ENCODE data around the gene RBM12. TPM values are rescaled to one million over a fixed set of nuclear protein-coding genes. Genes with fewer than 3 reads are reported as not detected.

Gene RBM12
- total RNA-seq, 1 donor from 2014 or later = 59.0 TPM

GRCh38 chr20:35653893-35654292 lies 10.8 kb downstream of the RBM12 start:
- no peak for DNase-seq (ENCODE audit: low read depth)

GRCh38 chr20:35653430-35653734 lies 11.3 kb downstream of the RBM12 start:
- no peak for DNase-seq (ENCODE audit: low read depth)

- DNase-seq (ENCODE audit: low read depth) = no peak
These were observed 11.9 kb downstream of the RBM12 start for GRCh38 chr20:35652641-35653429.

GRCh38 chr20:35651958-35652357 lies 12.7 kb downstream of the RBM12 start:
- no peak for DNase-seq (ENCODE audit: low read depth)

GRCh38 chr20:35650632-35651031 lies 14.1 kb downstream of the RBM12 start:
- DNase-seq (ENCODE audit: low read depth) = no peak

GRCh38 chr20:35648836-35649235 lies 15.9 kb downstream of the RBM12 start:
- no peak for DNase-seq (ENCODE audit: low read depth)

- DNase-seq (ENCODE audit: low read depth) = no peak
These were observed 19.9 kb downstream of the RBM12 start for GRCh38 chr20:35644806-35645205.

GRCh38 chr20:35643045-35643444 lies 21.7 kb downstream of the RBM12 start:
- DNase-seq (ENCODE audit: low read depth) = no peak

GRCh38 chr20:35641743-35642142 lies 23.0 kb downstream of the RBM12 start:
- DNase-seq (ENCODE audit: low read depth) = no peak

- no peak for DNase-seq (ENCODE audit: low read depth)
These were observed 24.0 kb downstream of the RBM12 start for GRCh38 chr20:35640724-35641123.

- no peak for DNase-seq (ENCODE audit: low read depth)
These were observed 25.9 kb downstream of the RBM12 start for GRCh38 chr20:35638751-35639150.

- DNase-seq (ENCODE audit: low read depth) = no peak
These were observed 27.4 kb downstream of the RBM12 start for GRCh38 chr20:35637276-35637675.

GRCh38 chr20:35636095-35636494 lies 28.6 kb downstream of the RBM12 start:
- DNase-seq (ENCODE audit: low read depth) = no peak

GRCh38 chr20:35635652-35636051 lies 29.0 kb downstream of the RBM12 start:
- DNase-seq (ENCODE audit: low read depth) = no peak

- DNase-seq (ENCODE audit: low read depth) = no peak
These were observed 32.1 kb downstream of the RBM12 start for GRCh38 chr20:35632539-35633115.

- no peak for DNase-seq (ENCODE audit: low read depth)
These were observed 34.1 kb downstream of the RBM12 start for GRCh38 chr20:35630636-35631035.

GRCh38 chr20:35629427-35630145 lies 35.1 kb downstream of the RBM12 start:
- no peak for DNase-seq (ENCODE audit: low read depth)

- no peak for DNase-seq (ENCODE audit: low read depth)
These were observed 37.6 kb downstream of the RBM12 start for GRCh38 chr20:35627121-35627520.

- DNase-seq (ENCODE audit: low read depth) = no peak
These were observed 38.2 kb downstream of the RBM12 start for GRCh38 chr20:35626386-35627001.

GRCh38 chr20:35625584-35626385 lies 38.9 kb downstream of the RBM12 start:
- no peak for DNase-seq (ENCODE audit: low read depth)

GRCh38 chr20:35621560-35621946 lies 43.1 kb downstream of the RBM12 start:
- DNase-seq (ENCODE audit: low read depth) = no peak
